HepG2 (cell line): Measurements from ENCODE around the gene GSTM1. TPM values are rescaled to one million over a fixed set of nuclear protein-coding genes. Genes with fewer than 3 reads are reported as not detected.
A peak's percentile ranks its signal among the peaks of the same experiment; 100 is the strongest.

Source experiments
- ATAC-seq: fragments of 200-7000 bp; cut with Tn5 transposase; 3 replicates; pipeline ENCODE4 v1.9.1; 2020; ENCODE audit warnings: mild to moderate bottlenecking, moderate library complexity
- BruUV-seq: library from RNA; stranded (reverse); fragments of 400-500 nt; replicated peaks from 2 replicates; lab custom pipeline; 2021; lab: Mats Ljungman, UMichigan
- CTCF ChIA-PET: fragments of 300-600 bp; formaldehyde crosslinking; extraction: SDS; loops from one replicate; lab custom pipeline; 2021; ENCODE audit warnings: low total read pairs, inconsistent platforms, low intra/inter-chr PET ratio; lab: Yijun Ruan, JAX
- POLR2A ChIA-PET: fragments of 350-600 bp; sonication (Branson Sonifier 250); formaldehyde crosslinking; loops from one replicate; lab custom pipeline; 2020; ENCODE audit warnings: antibody characterized with exemption, inconsistent platforms; lab: Yijun Ruan, JAX
- DNase-seq: peaks from one replicate; pipeline ENCODE4 v3.0.0-alpha.2; 2015; ENCODE audit warnings: low spot score
- FAIRE-seq: peaks from 3 replicates; lab custom pipeline; 2011; peaks lifted over from hg19 to GRCh38; lab: Jason Lieb, UNC
- H2AFZ ChIP-seq: one replicate; pipeline ENCODE4 v1.6.1; 2011; ENCODE audit warnings: low read length, inconsistent platforms
- H3K27ac ChIP-seq: fragments of 300-600 bp; 3 replicates; pipeline ENCODE4 v1.8.0; 2011; ENCODE audit warnings: mixed run types, mild to moderate bottlenecking, mixed read lengths, low read length, inconsistent platforms; ENCODE audit not compliant: insufficient read depth; ENCODE audit errors: extremely low read length
- H3K27me3 ChIP-seq, 2 experiments: fragments of 200-600 bp in 1 of 2; 2 replicates in 1 of 2; 3 replicates in 1 of 2; pipeline versions ENCODE4 v1.6.0 to v1.8.0; 2011; ENCODE audit warnings: low read length in 2 of 2, mild to moderate bottlenecking in 2 of 2, moderate library complexity in 2 of 2, inconsistent platforms in 1 of 2; ENCODE audit not compliant: insufficient read depth in 2 of 2, control insufficient read depth in 1 of 2
- H3K36me3 ChIP-seq, 2 experiments: fragments of 200-600 bp in 1 of 2; replicated peaks in 1 of 2; 2 replicates in 1 of 2; 3 replicates in 1 of 2; pipeline versions ENCODE4 v1.5.1 to v1.8.0; 2011; ENCODE audit warnings: low read length in 2 of 2, inconsistent platforms in 1 of 2; ENCODE audit not compliant: insufficient read depth in 2 of 2, control insufficient read depth in 1 of 2
- H3K4me1 ChIP-seq: 2 replicates; pipeline ENCODE4 v1.5.1; 2012; ENCODE audit warnings: low read length, inconsistent platforms; ENCODE audit not compliant: insufficient read depth
- H3K4me2 ChIP-seq: 2 replicates; pipeline ENCODE4 v1.6.0; 2011; ENCODE audit warnings: low read depth, low read length, inconsistent platforms
- H3K4me3 ChIP-seq, 3 experiments: fragments of 200-600 bp in 1 of 3; sonication (generic), shearing (Covaris generic) in 1 of 3; replicated peaks in 1 of 3; 2 replicates each; pipeline ENCODE4 v1.5.1; 2011 to 2016; ENCODE audit warnings: low read length in 3 of 3, inconsistent platforms in 2 of 3, low read depth in 2 of 3, mild to moderate bottlenecking in 2 of 3, control low read depth in 1 of 3, mixed read lengths in 1 of 3; ENCODE audit not compliant: insufficient read depth in 1 of 3
- H3K79me2 ChIP-seq: one replicate; pipeline ENCODE4 v1.6.1; 2011; ENCODE audit warnings: low read length, inconsistent platforms; ENCODE audit not compliant: insufficient read depth
- H3K9ac ChIP-seq: 2 replicates; pipeline ENCODE4 v1.6.0; 2011; ENCODE audit warnings: mild to moderate bottlenecking, low read depth, low read length, inconsistent platforms; ENCODE audit not compliant: insufficient read depth
- H3K9me3 ChIP-seq: 2 replicates; pipeline ENCODE4 v1.5.1; 2012; ENCODE audit warnings: mild to moderate bottlenecking, low read length
- H4K20me1 ChIP-seq: 2 replicates; pipeline ENCODE4 v1.6.0; 2011; ENCODE audit warnings: inconsistent platforms, mild to moderate bottlenecking, low read length, moderate library complexity; ENCODE audit not compliant: insufficient read depth
- ATRX ChIP-seq: sonication (generic); formaldehyde crosslinking; IDR thresholded peaks from 2 replicates; pipeline ENCODE4 v1.4.0; 2020; ENCODE audit warnings: missing genetic modification reagents, borderline replicate concordance
- DNMT3B ChIP-seq: conservative IDR thresholded peaks from 2 replicates; pipeline ENCODE4 v1.6.1; 2016; ENCODE audit warnings: missing biosample characterization, control low read depth
- FOXO1 ChIP-seq: sonication (generic); formaldehyde crosslinking; IDR thresholded peaks from 2 replicates; pipeline ENCODE4 v1.4.0; 2020; ENCODE audit warnings: missing genetic modification reagents
- TGIF2 ChIP-seq: IDR thresholded peaks from 2 replicates; pipeline ENCODE4 v1.6.1; 2016; ENCODE audit warnings: control low read depth, missing compliant biosample characterization
- WGBS: methylation state at CpG from one replicate; pipeline ENCODE4 v1.1.6; 2017; ENCODE audit warnings: low lambda C conversion rate; 5-methylcytosine and 5-hydroxymethylcytosine counted together
- in situ Hi-C: cut with HindIII; loops from 2 replicates; pipeline ENCODE4 v1.10.0; 2017; ENCODE audit warnings: low pct_unique_long_range_greater_than_20kb; ENCODE audit not compliant: extremely low pct_ligation_motif_present
- intact Hi-C: fragments of 100-400 bp; cut with micrococcal nuclease; formaldehyde crosslinking; loops from one replicate; pipeline ENCODE4 v1.10.0; 2022; ENCODE audit not compliant: unreplicated experiment
- polyA plus RNA-seq, 8 experiments: library from polyadenylated mRNA; depleted of rRNA in 3 of 8; stranded (reverse) in 7 of 8; unstranded in 1 of 8; fragments of >200 nt; fragmentation: Illumina TruSeq in 4 of 8; extraction: Trizol in 4 of 8; gene quantifications; 2 replicates each; pipeline versions ENCODE4 v1.2.1 to v1.2.3, GENCODE V29; 2011 to 2016; ENCODE audit warnings: low read depth in 4 of 8, missing spikeins in 1 of 8, mixed read lengths in 1 of 8; ENCODE audit not compliant: insufficient read depth in 1 of 8
- total RNA-seq, 5 experiments: library from RNA; depleted of rRNA; stranded (reverse); fragments of >200 nt; fragmentation: Illumina TruSeq; extraction: Trizol; gene quantifications; 2 replicates each; pipeline ENCODE4 v1.2.3, GENCODE V29; 2016; ENCODE audit warnings: low read depth in 1 of 5
- TF ChIP-seq, protein P1 (sequence below), 2 experiments: sonication (generic) in 1 of 2; formaldehyde crosslinking in 1 of 2; IDR thresholded peaks; 2 replicates each; pipeline versions ENCODE4 v1.6.1 to v1.9.0; 2014 to 2022; ENCODE audit warnings: antibody characterized with exemption in 1 of 2, borderline replicate concordance in 1 of 2, inconsistent platforms in 1 of 2, low read depth in 1 of 2, missing genetic modification reagents in 1 of 2
- TF ChIP-seq, protein P2 (sequence below): sonication (generic); formaldehyde crosslinking; IDR thresholded peaks from 2 replicates; pipeline ENCODE4 v1.5.0; 2020; ENCODE audit warnings: missing genetic modification reagents, mild to moderate bottlenecking, borderline replicate concordance
- TF ChIP-seq, protein P3 (sequence below): sonication (generic); formaldehyde crosslinking; conservative IDR thresholded peaks from 2 replicates; pipeline ENCODE4 v1.4.0; 2020; ENCODE audit warnings: missing genetic modification reagents

The GSTM1 gene
- total and polyA plus RNA-seq, 2 of the 13 experiments (the other 11 are each of a cell fraction or from before 2014, with no cell fraction given) = 0.42 TPM; not detected in 1

DNA sequence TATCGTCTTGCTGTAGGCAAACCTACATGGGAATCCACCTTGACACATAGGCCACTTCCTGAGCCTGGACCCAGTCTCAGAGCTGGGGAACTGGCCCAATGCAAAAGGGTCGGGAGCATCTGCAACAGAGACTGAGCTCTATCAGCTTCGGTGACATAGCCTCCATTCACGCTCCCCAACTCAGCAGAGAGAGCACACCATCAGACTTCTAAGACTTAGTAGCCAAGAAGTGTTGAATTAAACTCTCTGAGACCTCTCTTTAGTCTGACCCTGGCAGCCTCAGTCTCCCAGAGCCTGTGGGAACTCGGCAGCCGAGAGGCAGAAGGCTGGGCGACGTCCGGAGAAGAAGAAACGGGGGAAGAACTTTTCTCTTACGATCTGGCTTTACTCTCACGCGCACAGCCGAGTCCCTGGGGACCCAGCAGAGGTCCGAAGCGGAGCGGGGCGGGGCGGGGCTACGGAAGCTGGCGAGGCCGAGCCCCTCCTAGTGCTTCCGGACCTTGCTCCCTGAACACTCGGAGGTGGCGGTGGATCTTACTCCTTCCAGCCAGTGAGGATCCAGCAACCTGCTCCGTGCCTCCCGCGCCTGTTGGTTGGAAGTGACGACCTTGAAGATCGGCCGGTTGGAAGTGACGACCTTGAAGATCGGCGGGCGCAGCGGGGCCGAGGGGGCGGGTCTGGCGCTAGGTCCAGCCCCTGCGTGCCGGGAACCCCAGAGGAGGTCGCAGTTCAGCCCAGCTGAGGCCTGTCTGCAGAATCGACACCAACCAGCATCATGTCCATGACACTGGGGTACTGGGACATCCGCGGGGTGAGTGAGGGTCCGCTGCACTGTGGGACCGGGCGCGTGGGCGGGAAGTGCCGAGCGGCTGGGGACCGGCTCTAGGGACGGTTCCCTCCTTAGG, 31.8 kb upstream of the GSTM1 start, which contains the start of gene GSTM4 (continued):
- TF ChIP-seq, protein P1, sequence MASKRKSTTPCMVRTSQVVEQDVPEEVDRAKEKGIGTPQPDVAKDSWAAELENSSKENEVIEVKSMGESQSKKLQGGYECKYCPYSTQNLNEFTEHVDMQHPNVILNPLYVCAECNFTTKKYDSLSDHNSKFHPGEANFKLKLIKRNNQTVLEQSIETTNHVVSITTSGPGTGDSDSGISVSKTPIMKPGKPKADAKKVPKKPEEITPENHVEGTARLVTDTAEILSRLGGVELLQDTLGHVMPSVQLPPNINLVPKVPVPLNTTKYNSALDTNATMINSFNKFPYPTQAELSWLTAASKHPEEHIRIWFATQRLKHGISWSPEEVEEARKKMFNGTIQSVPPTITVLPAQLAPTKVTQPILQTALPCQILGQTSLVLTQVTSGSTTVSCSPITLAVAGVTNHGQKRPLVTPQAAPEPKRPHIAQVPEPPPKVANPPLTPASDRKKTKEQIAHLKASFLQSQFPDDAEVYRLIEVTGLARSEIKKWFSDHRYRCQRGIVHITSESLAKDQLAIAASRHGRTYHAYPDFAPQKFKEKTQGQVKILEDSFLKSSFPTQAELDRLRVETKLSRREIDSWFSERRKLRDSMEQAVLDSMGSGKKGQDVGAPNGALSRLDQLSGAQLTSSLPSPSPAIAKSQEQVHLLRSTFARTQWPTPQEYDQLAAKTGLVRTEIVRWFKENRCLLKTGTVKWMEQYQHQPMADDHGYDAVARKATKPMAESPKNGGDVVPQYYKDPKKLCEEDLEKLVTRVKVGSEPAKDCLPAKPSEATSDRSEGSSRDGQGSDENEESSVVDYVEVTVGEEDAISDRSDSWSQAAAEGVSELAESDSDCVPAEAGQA (IDR thresholded peaks at IDR 0.05; ENCODE audit: low read depth) = no peak
- TF ChIP-seq, protein P1 (CRISPR knock-in tag; IDR thresholded peaks at IDR 0.05; ENCODE audit: borderline replicate concordance) = no peak
- TF ChIP-seq, protein P2, sequence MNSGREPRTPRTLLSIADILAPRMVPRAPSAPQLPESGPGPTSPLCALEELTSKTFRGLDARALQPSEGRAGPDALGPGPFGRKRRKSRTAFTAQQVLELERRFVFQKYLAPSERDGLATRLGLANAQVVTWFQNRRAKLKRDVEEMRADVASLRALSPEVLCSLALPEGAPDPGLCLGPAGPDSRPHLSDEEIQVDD = no peak; the same call in 1 of the 2 replicates
- peak; percentile 41 for TF ChIP-seq FOXO1 (CRISPR knock-in tag)

DNA sequence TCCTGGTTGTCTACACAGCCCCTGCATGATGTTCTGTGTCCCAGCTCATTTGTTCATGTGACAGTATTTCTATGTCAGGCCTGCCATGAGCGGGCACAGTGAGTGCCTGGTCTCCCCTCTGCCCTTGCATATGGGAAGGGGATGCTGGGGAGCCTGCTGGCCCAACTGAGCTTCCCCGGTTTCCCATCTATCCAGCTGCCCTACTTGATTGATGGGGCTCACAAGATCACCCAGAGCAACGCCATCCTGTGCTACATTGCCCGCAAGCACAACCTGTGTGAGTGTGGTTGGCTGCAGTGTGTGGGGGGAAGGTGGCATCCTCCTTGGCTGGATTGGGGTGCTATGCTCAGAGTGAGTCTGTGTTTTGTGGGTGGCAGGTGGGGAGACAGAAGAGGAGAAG, 30.2 kb upstream of the GSTM1 start:
- 100% methylated on average over 3 of the region's 4 CpGs for WGBS
- 0 out of 5 replicates have a peak, but pooled peaks cover 0 to 4% of the 10 kb centered on the region in 2 experiments for H3K27me3 ChIP-seq
- no peak overlapping the region for H2AFZ ChIP-seq
- no peak overlapping the region for H3K9ac ChIP-seq
- in situ Hi-C loops = no loop called here
- H4K20me1 ChIP-seq = no peaks in the 10 kb centered on the region
- peaks cover 35% of the 10 kb centered on the region for H3K4me1 ChIP-seq
- ATAC-seq (no peak), FAIRE-seq (no peak), DNase-seq (no peak)
- peak overlapping the region; percentile 99; the same call in 1 of the 2 replicates for H3K4me2 ChIP-seq
- no peaks in the 10 kb centered on the region for H3K79me2 ChIP-seq
- POLR2A ChIA-PET = no interaction called here
- no TSS peak for BruUV-seq
- CTCF ChIA-PET = no interaction called here
- intact Hi-C loops = loop anchor here (5.0 kb wide), 1 partner anchor 115 kb away; no protein-coding TSS in a partner anchor
- H3K4me3 ChIP-seq = no peak overlapping the region
- H3K36me3 ChIP-seq = no peaks in the 10 kb centered on the region; a peak in 2 of 5 replicates
- no peak overlapping the region for H3K27ac ChIP-seq
- H3K9me3 ChIP-seq = no peaks in the 10 kb centered on the region
- TF ChIP-seq, protein P3, sequence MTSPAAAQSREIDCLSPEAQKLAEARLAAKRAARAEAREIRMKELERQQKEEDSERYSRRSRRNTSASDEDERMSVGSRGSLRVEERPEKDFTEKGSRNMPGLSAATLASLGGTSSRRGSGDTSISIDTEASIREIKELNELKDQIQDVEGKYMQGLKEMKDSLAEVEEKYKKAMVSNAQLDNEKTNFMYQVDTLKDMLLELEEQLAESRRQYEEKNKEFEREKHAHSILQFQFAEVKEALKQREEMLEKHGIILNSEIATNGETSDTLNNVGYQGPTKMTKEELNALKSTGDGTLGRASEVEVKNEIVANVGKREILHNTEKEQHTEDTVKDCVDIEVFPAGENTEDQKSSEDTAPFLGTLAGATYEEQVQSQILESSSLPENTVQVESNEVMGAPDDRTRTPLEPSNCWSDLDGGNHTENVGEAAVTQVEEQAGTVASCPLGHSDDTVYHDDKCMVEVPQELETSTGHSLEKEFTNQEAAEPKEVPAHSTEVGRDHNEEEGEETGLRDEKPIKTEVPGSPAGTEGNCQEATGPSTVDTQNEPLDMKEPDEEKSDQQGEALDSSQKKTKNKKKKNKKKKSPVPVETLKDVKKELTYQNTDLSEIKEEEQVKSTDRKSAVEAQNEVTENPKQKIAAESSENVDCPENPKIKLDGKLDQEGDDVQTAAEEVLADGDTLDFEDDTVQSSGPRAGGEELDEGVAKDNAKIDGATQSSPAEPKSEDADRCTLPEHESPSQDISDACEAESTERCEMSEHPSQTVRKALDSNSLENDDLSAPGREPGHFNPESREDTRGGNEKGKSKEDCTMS (CRISPR knock-in tag) = no peak
- TF ChIP-seq ATRX (no peak), TGIF2 (CRISPR knock-in tag) (no peak), DNMT3B (CRISPR knock-in tag) (no peak)
